ENCODE data around the gene SCNN1G. TPM values are rescaled to one million over a fixed set of nuclear protein-coding genes. Genes with fewer than 3 reads are reported as not detected.

The SCNN1G gene
- total RNA-seq, 4 donors from 2014 or later, result 0.27 to 0.39 TPM; not detected in 2

DNA sequence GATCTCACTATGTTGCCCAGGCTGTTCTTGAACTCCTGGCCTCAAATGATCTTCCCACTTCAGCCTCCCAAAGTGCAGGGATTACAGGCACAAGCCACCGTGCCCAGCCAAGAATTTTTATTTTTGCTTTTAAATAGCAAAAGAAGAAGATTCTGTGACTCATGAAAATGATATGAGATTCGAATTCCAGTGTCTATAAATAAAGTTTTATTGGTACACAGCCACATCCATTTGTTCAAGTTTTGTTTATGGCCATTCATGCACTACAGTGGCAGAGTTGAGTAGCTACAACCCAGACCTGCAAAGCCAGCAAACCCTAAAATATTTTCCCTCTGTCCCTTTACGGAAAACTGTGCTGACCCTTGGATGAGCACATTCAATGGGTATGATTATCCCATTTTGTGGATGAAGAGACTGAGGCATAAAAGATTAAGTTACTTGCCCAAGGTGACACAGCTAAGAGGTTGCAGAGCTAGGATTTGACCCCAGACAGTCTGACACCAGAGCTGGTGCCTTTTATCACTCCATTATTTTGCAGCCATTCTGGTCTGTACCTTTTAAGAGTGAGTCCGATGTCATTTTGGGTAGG, 34.2 kb downstream of the SCNN1G start:
- H3K9me3 ChIP-seq, result no peaks in the 10 kb centered on the region
- no peak overlapping the region for H3K27ac ChIP-seq
- TF ChIP-seq CTCF (IDR thresholded peaks at IDR 0.05), result no peak
- TF ChIP-seq EP300 (IDR thresholded peaks at IDR 0.05), result no peak
- no peak for TF ChIP-seq POLR2A (IDR thresholded peaks at IDR 0.05)
- TF ChIP-seq POLR2AphosphoS5 (IDR thresholded peaks at IDR 0.05), result no peak
- no peak overlapping the region for H3K4me3 ChIP-seq
- no peak for ATAC-seq
- no peaks in the 10 kb centered on the region for H3K36me3 ChIP-seq
- WGBS, 2 donors (ENCODE audit: low coverage in 1 of 2), result 79% methylated on average over 4 of the region's 4 CpGs
- H3K27me3 ChIP-seq, result peaks cover 7% of the 10 kb centered on the region
- H3K4me1 ChIP-seq, result no peaks in the 10 kb centered on the region

- ATAC-seq, result no peak
- no peaks in the 10 kb centered on the region for H3K36me3 ChIP-seq
- whole genome bisulfite sequencing, 2 donors (ENCODE audit: low coverage in 1 of 2), result 73 to 74% methylated on average over 4 to 5 of the region's 8 CpGs
- H3K4me1 ChIP-seq, result no peaks in the 10 kb centered on the region
- H3K27me3 ChIP-seq, result peaks cover 7% of the 10 kb centered on the region
- no peak overlapping the region for H3K27ac ChIP-seq
- H3K4me3 ChIP-seq, result no peak overlapping the region
- TF ChIP-seq POLR2A (IDR thresholded peaks at IDR 0.05) (no peak), EP300 (IDR thresholded peaks at IDR 0.05) (no peak), POLR2AphosphoS5 (IDR thresholded peaks at IDR 0.05) (no peak), CTCF (IDR thresholded peaks at IDR 0.05) (no peak)
- no peaks in the 10 kb centered on the region for H3K9me3 ChIP-seq
Measured at GRCh38 chr16:23217646-23218045, 35.1 kb downstream of the SCNN1G start.

- Histone ChIP-seq H3K4me3 (no peak overlapping the region), H3K27me3 (no peaks in the 10 kb centered on the region), H3K9me3 (no peaks in the 10 kb centered on the region), H3K27ac (no peak overlapping the region), H3K36me3 (no peaks in the 10 kb centered on the region), H3K4me1 (no peaks in the 10 kb centered on the region)
- no peak for ATAC-seq
- TF ChIP-seq CTCF (IDR thresholded peaks at IDR 0.05), result no peak
- TF ChIP-seq POLR2A (IDR thresholded peaks at IDR 0.05), result no peak
- no peak for TF ChIP-seq EP300 (IDR thresholded peaks at IDR 0.05)
- no peak for TF ChIP-seq POLR2AphosphoS5 (IDR thresholded peaks at IDR 0.05)
Measured at GRCh38 chr16:23222929-23223328, 40.4 kb downstream of the SCNN1G start.

DNA sequence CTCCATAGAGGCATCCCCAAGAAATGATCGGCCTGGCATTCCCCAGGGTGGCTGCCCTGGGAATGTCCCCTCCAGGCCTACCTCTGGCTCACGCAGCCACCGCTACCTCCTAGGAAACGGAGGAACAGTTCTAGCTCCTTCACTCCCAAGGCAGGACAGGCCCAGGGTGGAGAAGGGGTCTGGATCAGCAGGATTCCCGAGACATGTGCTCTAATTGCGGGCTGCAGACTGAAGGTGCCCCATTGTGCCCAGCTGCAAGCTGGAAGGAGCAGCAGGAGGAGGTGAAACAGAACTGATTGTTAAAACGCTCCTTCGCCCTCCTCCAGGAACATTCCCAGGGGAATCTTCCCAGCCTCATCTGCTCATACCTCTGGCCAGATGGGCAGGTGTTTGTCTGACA, 40.8 kb downstream of the SCNN1G start:
- 63 to 74% methylated on average over 2 to 8 of the region's 8 CpGs for WGBS, 2 donors (ENCODE audit: low coverage in 1 of 2)
- Histone ChIP-seq H3K4me1 (no peaks in the 10 kb centered on the region), H3K4me3 (no peak overlapping the region), H3K27me3 (no peaks in the 10 kb centered on the region), H3K36me3 (no peaks in the 10 kb centered on the region), H3K27ac (no peak overlapping the region), H3K9me3 (no peaks in the 10 kb centered on the region)
- TF ChIP-seq POLR2A (IDR thresholded peaks at IDR 0.05) (no peak), EP300 (IDR thresholded peaks at IDR 0.05) (no peak), CTCF (IDR thresholded peaks at IDR 0.05) (no peak), POLR2AphosphoS5 (IDR thresholded peaks at IDR 0.05) (no peak)
- no peak for ATAC-seq

DNA sequence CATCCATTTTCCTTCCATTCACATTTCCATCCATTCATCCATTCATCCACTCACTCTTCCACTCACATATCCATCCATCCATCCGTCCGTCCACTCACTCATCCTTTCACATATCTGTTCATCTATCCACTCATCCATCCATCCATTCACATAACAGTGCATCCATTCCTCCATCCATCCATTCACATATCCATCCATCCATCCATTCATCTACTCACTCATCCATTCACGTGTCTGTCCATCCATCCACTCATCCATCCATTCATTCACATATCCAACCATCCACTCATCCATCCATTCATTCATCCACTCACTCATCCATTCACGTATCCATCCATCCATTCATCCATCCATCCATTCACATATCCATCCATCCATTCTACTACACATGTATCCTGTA, 42.6 kb downstream of the SCNN1G start:
- Histone ChIP-seq H3K9me3 (no peaks in the 10 kb centered on the region), H3K36me3 (no peaks in the 10 kb centered on the region), H3K27ac (no peak overlapping the region), H3K4me3 (no peak overlapping the region), H3K27me3 (no peaks in the 10 kb centered on the region), H3K4me1 (no peaks in the 10 kb centered on the region)
- WGBS, 2 donors (ENCODE audit: low coverage in 1 of 2), result 72 to 79% methylated on average over 4 of the region's 4 CpGs
- no peak for ATAC-seq
- no peak for TF ChIP-seq POLR2AphosphoS5 (IDR thresholded peaks at IDR 0.05)
- no peak for TF ChIP-seq POLR2A (IDR thresholded peaks at IDR 0.05)
- TF ChIP-seq EP300 (IDR thresholded peaks at IDR 0.05), result no peak
- TF ChIP-seq CTCF (IDR thresholded peaks at IDR 0.05), result no peak

All from gastroesophageal sphincter (tissue), 4 donors.